Muscle layer of colon (tissue), 2 donors: ENCODE data around the gene SETBP1.

Experiments
- H3K27ac ChIP-seq: one replicate; pipeline ENCODE4 v1.7.0; 2013; ENCODE audit warnings: low read depth, mild to moderate bottlenecking, low read length, moderate library complexity
- H3K27me3 ChIP-seq, 2 donors: one replicate each; pipeline ENCODE4 v1.7.0; 2013; ENCODE audit warnings: low read length in 2 of 2, mild to moderate bottlenecking in 2 of 2; ENCODE audit not compliant: insufficient read depth in 2 of 2, control insufficient read depth in 1 of 2
- H3K36me3 ChIP-seq: one replicate; pipeline ENCODE4 v1.7.0; 2013; ENCODE audit warnings: mild to moderate bottlenecking, low read length; ENCODE audit not compliant: insufficient read depth
- H3K4me1 ChIP-seq: one replicate; pipeline ENCODE4 v1.7.0; 2013; ENCODE audit warnings: mild to moderate bottlenecking, low read length; ENCODE audit not compliant: insufficient read depth
- H3K4me3 ChIP-seq, 2 donors: one replicate each; pipeline ENCODE4 v1.7.0; 2013; ENCODE audit warnings: low read length in 2 of 2, low read depth in 1 of 2, mild to moderate bottlenecking in 1 of 2, moderate library complexity in 1 of 2
- H3K9ac ChIP-seq: one replicate; pipeline ENCODE4 v1.7.0; 2013; ENCODE audit warnings: low read length
- H3K9me3 ChIP-seq: one replicate; pipeline ENCODE4 v1.7.0; 2013; ENCODE audit warnings: mild to moderate bottlenecking, low read length
- donor health status: abdominal sarcoma.
- donor health status: Adenocarcinoma of cecum.

Gene SETBP1

GRCh38 chr18:44943311-44943881 is 262.7 kb downstream of the SETBP1 start:
- Histone ChIP-seq H3K9me3 (no peaks in the 10 kb centered on the region), H3K4me3 (no peak overlapping the region), H3K4me1 (peaks cover 39% of the 10 kb centered on the region), H3K9ac (no peak overlapping the region), H3K27me3 (no peaks in the 10 kb centered on the region), H3K36me3 (no peaks in the 10 kb centered on the region), H3K27ac (no peak overlapping the region)

GRCh38 chr18:44944461-44944860 is 263.8 kb downstream of the SETBP1 start:
- Histone ChIP-seq H3K36me3 (no peaks in the 10 kb centered on the region), H3K4me3 (no peak overlapping the region), H3K9me3 (no peaks in the 10 kb centered on the region), H3K9ac (no peak overlapping the region), H3K27ac (no peak overlapping the region), H3K4me1 (peaks cover 37% of the 10 kb centered on the region), H3K27me3 (no peaks in the 10 kb centered on the region)

- no peaks in the 10 kb centered on the region for H3K27me3 ChIP-seq
- peaks cover 10% of the 10 kb centered on the region for H3K36me3 ChIP-seq
- H3K4me1 ChIP-seq, result peaks cover 37% of the 10 kb centered on the region
- H3K4me3 ChIP-seq, result no peak overlapping the region
- H3K9me3 ChIP-seq, result no peaks in the 10 kb centered on the region
- no peak overlapping the region for H3K9ac ChIP-seq
- H3K27ac ChIP-seq, result no peak overlapping the region
Measured at GRCh38 chr18:44945888-44946401, 265.3 kb downstream of the SETBP1 start.

GRCh38 chr18:44946529-44947113 is 265.9 kb downstream of the SETBP1 start:
- H3K27me3 ChIP-seq, result no peaks in the 10 kb centered on the region
- H3K4me3 ChIP-seq, result no peak overlapping the region
- peaks cover 37% of the 10 kb centered on the region for H3K4me1 ChIP-seq
- no peaks in the 10 kb centered on the region for H3K9me3 ChIP-seq
- no peak overlapping the region for H3K9ac ChIP-seq
- H3K36me3 ChIP-seq, result peaks cover 10% of the 10 kb centered on the region
- H3K27ac ChIP-seq, result no peak overlapping the region

GRCh38 chr18:44949967-44950366 is 269.3 kb downstream of the SETBP1 start:
- no peak overlapping the region for H3K27ac ChIP-seq
- no peak overlapping the region for H3K9ac ChIP-seq
- H3K4me1 ChIP-seq, result peaks cover 14% of the 10 kb centered on the region
- peaks cover 26% of the 10 kb centered on the region for H3K36me3 ChIP-seq
- no peak overlapping the region for H3K4me3 ChIP-seq
- H3K27me3 ChIP-seq, result no peaks in the 10 kb centered on the region
- no peaks in the 10 kb centered on the region for H3K9me3 ChIP-seq

GRCh38 chr18:44950685-44951195 is 270.1 kb downstream of the SETBP1 start:
- Histone ChIP-seq H3K9me3 (no peaks in the 10 kb centered on the region), H3K36me3 (peaks cover 26% of the 10 kb centered on the region), H3K9ac (no peak overlapping the region)

GRCh38 chr18:44951748-44952147 is 271.1 kb downstream of the SETBP1 start:
- H3K9ac ChIP-seq, result no peak overlapping the region
- peaks cover 26% of the 10 kb centered on the region for H3K36me3 ChIP-seq
- H3K27ac ChIP-seq, result no peak overlapping the region
- H3K4me3 ChIP-seq, result no peak overlapping the region
- no peaks in the 10 kb centered on the region for H3K9me3 ChIP-seq
- peaks cover 2% of the 10 kb centered on the region for H3K4me1 ChIP-seq
- no peaks in the 10 kb centered on the region for H3K27me3 ChIP-seq

More at GRCh38 chr18:44950685-44951195, 270.1 kb downstream of the SETBP1 start:
- Histone ChIP-seq H3K4me1 (peaks cover 12% of the 10 kb centered on the region), H3K27me3 (no peaks in the 10 kb centered on the region), H3K4me3 (no peak overlapping the region), H3K27ac (no peak overlapping the region)

- peaks cover 13% of the 10 kb centered on the region for H3K4me1 ChIP-seq
- no peak overlapping the region for H3K27ac ChIP-seq
- no peaks in the 10 kb centered on the region for H3K27me3 ChIP-seq
- H3K4me3 ChIP-seq, result no peak overlapping the region
- peaks cover 26% of the 10 kb centered on the region for H3K36me3 ChIP-seq
- H3K9ac ChIP-seq, result no peak overlapping the region
- H3K9me3 ChIP-seq, result no peaks in the 10 kb centered on the region
Measured at GRCh38 chr18:44954257-44954656, 273.6 kb downstream of the SETBP1 start.

GRCh38 chr18:44955825-44956224 is 275.1 kb downstream of the SETBP1 start:
- Histone ChIP-seq H3K27me3 (no peaks in the 10 kb centered on the region), H3K9ac (no peak overlapping the region)

GRCh38 chr18:44957025-44957424 is 276.3 kb downstream of the SETBP1 start:
- Histone ChIP-seq H3K27ac (no peak overlapping the region), H3K4me3 (no peak overlapping the region), H3K4me1 (peaks cover 13% of the 10 kb centered on the region), H3K27me3 (no peaks in the 10 kb centered on the region), H3K9ac (no peak overlapping the region), H3K9me3 (no peaks in the 10 kb centered on the region), H3K36me3 (peaks cover 16% of the 10 kb centered on the region)

More at GRCh38 chr18:44955825-44956224, 275.1 kb downstream of the SETBP1 start:
- Histone ChIP-seq H3K36me3 (peaks cover 18% of the 10 kb centered on the region), H3K4me1 (peaks cover 13% of the 10 kb centered on the region), H3K4me3 (no peak overlapping the region), H3K27ac (no peak overlapping the region), H3K9me3 (no peaks in the 10 kb centered on the region)

- peaks cover 13% of the 10 kb centered on the region for H3K4me1 ChIP-seq
- peaks cover 12% of the 10 kb centered on the region for H3K36me3 ChIP-seq
- no peaks in the 10 kb centered on the region for H3K27me3 ChIP-seq
- no peak overlapping the region for H3K27ac ChIP-seq
- no peak overlapping the region for H3K4me3 ChIP-seq
- no peak overlapping the region for H3K9ac ChIP-seq
- no peaks in the 10 kb centered on the region for H3K9me3 ChIP-seq
Measured at GRCh38 chr18:44957461-44957860, 276.8 kb downstream of the SETBP1 start.

- Histone ChIP-seq H3K4me1 (peaks cover 13% of the 10 kb centered on the region), H3K9ac (no peak overlapping the region), H3K4me3 (no peak overlapping the region), H3K9me3 (no peaks in the 10 kb centered on the region), H3K36me3 (peaks cover 8% of the 10 kb centered on the region), H3K27me3 (no peaks in the 10 kb centered on the region), H3K27ac (no peak overlapping the region)
Measured at GRCh38 chr18:44958040-44958439, 277.4 kb downstream of the SETBP1 start.
